ENCODE data around the gene SMIM27. TPM values are rescaled to one million over a fixed set of nuclear protein-coding genes. Genes with fewer than 3 reads are reported as not detected.

SMIM27 gene
- polyA plus RNA-seq, 1 donor from 2014 or later = 15.6 TPM

- H3K4me2 ChIP-seq (ENCODE audit: low read length) = peak overlapping the region; percentile 95
- peak overlapping the region; percentile 53 for H2AFZ ChIP-seq (ENCODE audit: low read depth, low read length)
- H3K9me3 ChIP-seq (ENCODE audit: low read length) = no peaks in the 10 kb centered on the region
These were observed 663 bp upstream of the SMIM27 start for GRCh38 chr9:32551276-32552051.

GRCh38 chr9:32554107-32554506, 2.0 kb downstream of the SMIM27 start:
- no peak overlapping the region for H3K4me3 ChIP-seq (ENCODE audit: low read length)
- TF ChIP-seq TAF1 (IDR thresholded peaks at IDR 0.05; ENCODE audit: low read depth) (no peak), SMC3 (conservative IDR thresholded peaks at IDR 0.05; ENCODE audit: poor library complexity) (no peak), REST (IDR thresholded peaks at IDR 0.05; ENCODE audit: borderline replicate concordance) (no peak), POLR2AphosphoS5 (IDR thresholded peaks at IDR 0.05) (no peak), EZH2 (IDR thresholded peaks at IDR 0.05; ENCODE audit: borderline replicate concordance, insufficient read depth, low read length, poor library complexity, severe bottlenecking) (no peak), MXI1 (conservative IDR thresholded peaks at IDR 0.05; ENCODE audit: poor library complexity, severe bottlenecking) (no peak)
- no peaks in the 10 kb centered on the region for H3F3A ChIP-seq (ENCODE audit: insufficient read depth, low read length, poor library complexity, severe bottlenecking)
- H3K9me3 ChIP-seq (ENCODE audit: low read length) = no peaks in the 10 kb centered on the region
- H3K27me3 ChIP-seq (ENCODE audit: insufficient read depth, low read depth, low read length) = no peaks in the 10 kb centered on the region
- peaks cover 14% of the 10 kb centered on the region for H3K79me2 ChIP-seq (replicated peaks; ENCODE audit: insufficient read depth, low read length)
- no peaks in the 10 kb centered on the region for H3K9me2 ChIP-seq (ENCODE audit: insufficient read depth, low read length)
- no peak overlapping the region for H3K27ac ChIP-seq (ENCODE audit: low read length)
- no peak overlapping the region for H3K9ac ChIP-seq (ENCODE audit: low read length)
- no peaks in the 10 kb centered on the region for H3K36me3 ChIP-seq (ENCODE audit: insufficient read depth, low read length)
- H4K20me1 ChIP-seq (ENCODE audit: insufficient read depth) = no peaks in the 10 kb centered on the region
- no peak overlapping the region for H2AFZ ChIP-seq (ENCODE audit: low read depth, low read length)
- H3K4me2 ChIP-seq (ENCODE audit: low read length) = no peak overlapping the region

More at GRCh38 chr9:32551276-32552051, 663 bp upstream of the SMIM27 start:
- TF ChIP-seq EP300 (conservative IDR thresholded peaks at IDR 0.05; ENCODE audit: poor library complexity, severe bottlenecking) (no peak), MXI1 (conservative IDR thresholded peaks at IDR 0.05; ENCODE audit: poor library complexity, severe bottlenecking) (peak; percentile 58)
- Histone ChIP-seq H3K36me3 (ENCODE audit: insufficient read depth, low read length) (no peaks in the 10 kb centered on the region), H3F3A (ENCODE audit: insufficient read depth, low read length, poor library complexity, severe bottlenecking) (no peaks in the 10 kb centered on the region), H3K79me2 (replicated peaks; ENCODE audit: insufficient read depth, low read length) (peaks cover 39% of the 10 kb centered on the region), H3K27ac (ENCODE audit: low read length) (peak overlapping the region; percentile 92), H3K27me3 (ENCODE audit: insufficient read depth, low read depth, low read length) (no peaks in the 10 kb centered on the region), H4K20me1 (ENCODE audit: insufficient read depth) (no peaks in the 10 kb centered on the region), H3K9ac (ENCODE audit: low read length) (peak overlapping the region; percentile 85), H3K4me3 (ENCODE audit: low read length) (peak overlapping the region; percentile 96), H3K9me2 (ENCODE audit: insufficient read depth, low read length) (no peaks in the 10 kb centered on the region)

- Histone ChIP-seq H3K9me3 (ENCODE audit: low read length) (no peaks in the 10 kb centered on the region), H3K27ac (ENCODE audit: low read length) (no peak overlapping the region), H3K9ac (ENCODE audit: low read length) (no peak overlapping the region), H3F3A (ENCODE audit: insufficient read depth, low read length, poor library complexity, severe bottlenecking) (no peaks in the 10 kb centered on the region), H3K4me3 (ENCODE audit: low read length) (no peak overlapping the region), H3K9me2 (ENCODE audit: insufficient read depth, low read length) (no peaks in the 10 kb centered on the region), H3K36me3 (ENCODE audit: insufficient read depth, low read length) (no peaks in the 10 kb centered on the region), H2AFZ (ENCODE audit: low read depth, low read length) (no peak overlapping the region), H3K27me3 (ENCODE audit: insufficient read depth, low read depth, low read length) (no peaks in the 10 kb centered on the region), H3K79me2 (replicated peaks; ENCODE audit: insufficient read depth, low read length) (peaks cover 9% of the 10 kb centered on the region), H4K20me1 (ENCODE audit: insufficient read depth) (no peaks in the 10 kb centered on the region), H3K4me2 (ENCODE audit: low read length) (no peak overlapping the region)
- no peak for TF ChIP-seq RAD21 (conservative IDR thresholded peaks at IDR 0.05)
- no peak for TF ChIP-seq EP300 (conservative IDR thresholded peaks at IDR 0.05; ENCODE audit: poor library complexity, severe bottlenecking)
These were observed 2.5 kb downstream of the SMIM27 start for GRCh38 chr9:32554591-32554990.

Measured in neural cell (in vitro differentiated cells).